GM12872 (cell line): ENCODE data around the gene TSKU.

Experiments
- TF ChIP-seq, protein P1 (sequence below): IDR thresholded peaks from 3 replicates; pipeline ENCODE4 v1.5.1; 2011; ENCODE audit warnings: low read depth, mild to moderate bottlenecking, low read length, moderate library complexity; ENCODE audit not compliant: insufficient read depth

The TSKU gene

DNA sequence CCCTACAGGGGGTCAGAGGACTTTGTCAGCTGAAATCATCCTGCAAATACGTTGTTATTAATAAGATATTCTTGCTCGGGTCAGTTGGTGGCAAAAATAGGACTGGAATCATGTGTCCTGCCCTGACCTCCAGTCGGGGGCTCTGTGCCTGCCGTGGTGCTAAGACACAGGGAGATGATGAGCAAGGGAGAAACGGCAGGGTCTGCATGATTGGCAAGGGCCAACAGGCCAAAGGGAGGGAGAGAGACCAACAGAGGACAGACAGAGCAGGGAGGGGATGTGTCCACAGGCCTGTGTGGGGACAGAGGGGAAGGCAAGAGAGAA, 10.4 kb upstream of the TSKU start:
- TF ChIP-seq, protein P1, sequence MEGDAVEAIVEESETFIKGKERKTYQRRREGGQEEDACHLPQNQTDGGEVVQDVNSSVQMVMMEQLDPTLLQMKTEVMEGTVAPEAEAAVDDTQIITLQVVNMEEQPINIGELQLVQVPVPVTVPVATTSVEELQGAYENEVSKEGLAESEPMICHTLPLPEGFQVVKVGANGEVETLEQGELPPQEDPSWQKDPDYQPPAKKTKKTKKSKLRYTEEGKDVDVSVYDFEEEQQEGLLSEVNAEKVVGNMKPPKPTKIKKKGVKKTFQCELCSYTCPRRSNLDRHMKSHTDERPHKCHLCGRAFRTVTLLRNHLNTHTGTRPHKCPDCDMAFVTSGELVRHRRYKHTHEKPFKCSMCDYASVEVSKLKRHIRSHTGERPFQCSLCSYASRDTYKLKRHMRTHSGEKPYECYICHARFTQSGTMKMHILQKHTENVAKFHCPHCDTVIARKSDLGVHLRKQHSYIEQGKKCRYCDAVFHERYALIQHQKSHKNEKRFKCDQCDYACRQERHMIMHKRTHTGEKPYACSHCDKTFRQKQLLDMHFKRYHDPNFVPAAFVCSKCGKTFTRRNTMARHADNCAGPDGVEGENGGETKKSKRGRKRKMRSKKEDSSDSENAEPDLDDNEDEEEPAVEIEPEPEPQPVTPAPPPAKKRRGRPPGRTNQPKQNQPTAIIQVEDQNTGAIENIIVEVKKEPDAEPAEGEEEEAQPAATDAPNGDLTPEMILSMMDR: no peak

DNA sequence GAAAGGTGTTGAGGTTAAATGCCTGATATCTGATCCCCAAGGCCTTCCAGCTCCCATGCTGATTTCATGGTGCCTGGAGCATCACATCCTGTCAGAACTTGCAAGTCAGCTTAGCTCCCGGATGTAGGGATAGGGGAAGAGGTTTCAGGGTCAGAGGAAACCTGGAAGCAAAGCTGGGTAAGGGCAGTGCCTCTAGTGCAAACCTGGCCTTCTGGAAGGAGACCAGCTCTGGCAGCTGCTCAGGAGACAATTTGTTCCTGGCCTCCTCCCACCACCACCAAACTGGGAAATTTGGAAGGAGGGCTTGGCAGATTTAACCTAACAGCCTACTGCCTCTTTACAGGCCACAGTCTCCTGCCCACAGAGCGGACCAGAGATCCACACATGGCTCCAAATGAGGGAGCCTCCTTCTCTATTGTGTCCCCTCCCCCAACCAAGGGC, 9.2 kb upstream of the TSKU start:
- TF ChIP-seq, protein P1: no peak

DNA sequence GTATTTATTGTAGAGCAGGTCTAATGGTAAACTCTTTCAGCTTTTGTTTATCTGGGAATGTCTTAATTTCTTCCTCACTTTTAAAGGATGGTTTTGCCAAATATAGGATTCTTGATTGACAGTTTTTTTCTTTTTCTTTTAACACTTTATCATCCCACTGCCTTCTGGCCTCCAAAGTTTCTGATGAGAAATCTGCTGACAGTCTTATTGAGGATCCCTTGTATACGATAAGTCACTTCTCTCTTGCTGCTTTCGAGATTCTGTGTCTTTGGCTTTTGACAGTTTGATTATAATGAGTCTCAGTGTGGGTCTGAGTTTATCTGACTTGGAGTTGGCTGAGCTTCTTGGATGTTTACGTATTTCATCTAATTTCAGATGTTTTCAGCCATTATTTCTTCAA, 6.7 kb upstream of the TSKU start:
- TF ChIP-seq, protein P1: no peak

DNA sequence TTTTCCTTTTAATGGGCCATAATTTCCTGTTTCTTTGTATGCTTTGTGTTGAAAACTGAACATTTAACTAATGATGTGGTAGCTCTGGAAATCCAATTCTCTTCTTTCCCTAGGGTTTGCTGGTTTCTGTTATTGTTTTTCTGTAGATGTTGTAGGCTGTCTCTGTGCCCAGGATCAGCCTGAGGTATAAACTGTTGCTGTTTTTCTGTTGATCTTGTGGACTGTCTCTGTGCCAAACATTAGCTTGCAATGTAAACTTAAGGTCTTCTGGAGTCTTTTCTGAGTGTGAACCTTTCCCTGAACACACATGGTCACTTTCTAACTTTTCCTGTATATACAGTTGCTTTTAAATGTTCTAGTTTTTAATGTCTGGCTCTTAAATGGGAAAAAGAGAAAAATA, 5.9 kb upstream of the TSKU start:
- TF ChIP-seq, protein P1: no peak

GRCh38 chr11:76777876-76778275, 5.3 kb upstream of the TSKU start:
- TF ChIP-seq, protein P1: no peak

GRCh38 chr11:76778874-76779273, 4.3 kb upstream of the TSKU start:
- TF ChIP-seq, protein P1: no peak

GRCh38 chr11:76781046-76781801, 1.9 kb upstream of the TSKU start:
- TF ChIP-seq, protein P1: no peak
